Endothelial cell of hepatic sinusoid (primary cell): ENCODE measurements around the gene SMG6.

Experiments
- in situ Hi-C: cut with HindIII; loops from 2 replicates; pipeline ENCODE4 v1.10.0; 2017; ENCODE audit warnings: low sequenced_read_pairs

Gene SMG6

GRCh38 chr17:2087597-2088211 is 215.9 kb downstream of the SMG6 start:
- in situ Hi-C loops, result loop anchor here (5.0 to 10.0 kb wide), 2 partner anchors 55 to 147 kb away; no protein-coding TSS in a partner anchor

GRCh38 chr17:2086306-2086705 is 217.3 kb downstream of the SMG6 start:
- in situ Hi-C loops, result loop anchor here (5.0 to 10.0 kb wide), 2 partner anchors 56 to 148 kb away; no protein-coding TSS in a partner anchor

- in situ Hi-C loops, result loop anchor here (5.0 to 10.0 kb wide), 2 partner anchors 57 to 149 kb away; no protein-coding TSS in a partner anchor
Observed at GRCh38 chr17:2085648-2085949, 218.0 kb downstream of the SMG6 start.

- in situ Hi-C loops, result loop anchor here (5.0 to 10.0 kb wide), 2 partner anchors 57 to 150 kb away; no protein-coding TSS in a partner anchor
Observed at GRCh38 chr17:2084766-2085647, 218.6 kb downstream of the SMG6 start.

GRCh38 chr17:2084036-2084765 is 219.4 kb downstream of the SMG6 start:
- in situ Hi-C loops, result loop anchor here (10.0 kb wide), 1 partner anchor 151 kb away; no protein-coding TSS in a partner anchor

- in situ Hi-C loops, result loop anchor here (10.0 kb wide), 1 partner anchor 151 kb away; no protein-coding TSS in a partner anchor
Observed at GRCh38 chr17:2083613-2084035, 220.0 kb downstream of the SMG6 start.

GRCh38 chr17:2082003-2082781 is 221.4 kb downstream of the SMG6 start:
- in situ Hi-C loops, result loop anchor here (10.0 kb wide), 1 partner anchor 153 kb away; no protein-coding TSS in a partner anchor

- in situ Hi-C loops, result loop anchor here (10.0 kb wide), 1 partner anchor 153 kb away; no protein-coding TSS in a partner anchor
Observed at GRCh38 chr17:2081564-2081963, 222.0 kb downstream of the SMG6 start.

- in situ Hi-C loops, result no loop called here
Observed at GRCh38 chr17:2077040-2077439, 226.5 kb downstream of the SMG6 start.

GRCh38 chr17:2076087-2076984 is 227.2 kb downstream of the SMG6 start:
- in situ Hi-C loops, result no loop called here

- in situ Hi-C loops, result no loop called here
Observed at GRCh38 chr17:2075336-2076086, 228.1 kb downstream of the SMG6 start.

- in situ Hi-C loops, result no loop called here
Observed at GRCh38 chr17:2074919-2075318, 228.7 kb downstream of the SMG6 start.

GRCh38 chr17:2071455-2072281 is 231.9 kb downstream of the SMG6 start:
- in situ Hi-C loops, result no loop called here

- in situ Hi-C loops, result no loop called here
Observed at GRCh38 chr17:2071024-2071385, 232.6 kb downstream of the SMG6 start.

- in situ Hi-C loops, result no loop called here
Observed at GRCh38 chr17:2070241-2071023, 233.2 kb downstream of the SMG6 start.

- in situ Hi-C loops, result loop anchor here (5.0 to 10.0 kb wide), 3 partner anchors 104 to 196 kb away; no protein-coding TSS in a partner anchor
Observed at GRCh38 chr17:2068519-2069051, 235.0 kb downstream of the SMG6 start.
